Measurements from ENCODE around the gene KCNK17.

The KCNK17 gene

DNA sequence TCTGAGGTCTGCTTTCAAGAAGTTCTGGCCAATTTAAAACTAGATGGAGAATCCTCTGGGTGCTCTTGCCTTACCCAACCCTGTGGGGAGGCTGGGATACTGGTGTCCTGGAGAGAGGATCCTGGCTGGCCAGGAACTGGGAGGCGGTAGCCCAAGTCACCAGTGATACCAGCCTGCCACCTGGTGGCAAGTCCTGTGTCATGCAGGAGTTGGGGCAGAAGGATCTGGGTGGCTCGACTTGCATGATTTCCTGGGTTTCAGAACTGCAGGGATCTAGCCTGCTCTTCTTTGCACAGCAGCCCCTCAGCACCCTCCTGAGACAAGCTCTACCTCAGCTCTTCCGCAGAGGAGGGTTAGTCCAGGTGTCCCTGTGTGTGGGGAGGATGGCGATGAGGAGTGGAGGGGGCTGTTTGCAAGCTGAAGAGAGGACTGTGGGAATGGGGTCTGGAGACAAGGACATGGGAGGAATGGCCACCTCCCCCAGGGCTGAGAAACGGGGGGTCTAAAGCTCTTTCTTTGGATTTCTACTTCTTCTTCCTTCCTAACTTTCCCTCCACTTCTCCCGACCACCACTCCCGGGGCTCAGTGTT, 4.2 kb downstream of the KCNK17 start:
- DNase-seq (ENCODE audit: low spot score) = peak; percentile 84

DNA sequence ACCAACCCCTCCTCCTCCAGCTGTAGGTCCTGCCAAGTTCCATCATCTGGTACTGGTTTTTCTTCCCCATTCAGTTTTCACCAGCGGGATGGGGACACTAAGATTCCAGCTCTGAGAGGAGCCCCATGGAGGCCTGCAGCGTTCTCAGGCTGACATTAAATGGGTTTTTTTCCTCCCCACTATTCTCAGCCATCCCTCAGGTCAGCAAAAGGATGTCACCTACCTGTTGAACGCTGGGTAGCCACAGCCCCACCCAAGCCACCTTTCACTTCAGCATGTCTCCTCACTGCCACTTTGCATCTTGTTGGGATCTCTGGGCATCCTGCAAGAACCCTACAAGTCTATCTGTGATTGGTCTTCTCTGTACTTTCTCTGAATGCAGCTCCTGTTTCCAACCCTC, 6.8 kb downstream of the KCNK17 start:
- DNase-seq (ENCODE audit: low spot score) = no peak
- TF ChIP-seq, protein P1, sequence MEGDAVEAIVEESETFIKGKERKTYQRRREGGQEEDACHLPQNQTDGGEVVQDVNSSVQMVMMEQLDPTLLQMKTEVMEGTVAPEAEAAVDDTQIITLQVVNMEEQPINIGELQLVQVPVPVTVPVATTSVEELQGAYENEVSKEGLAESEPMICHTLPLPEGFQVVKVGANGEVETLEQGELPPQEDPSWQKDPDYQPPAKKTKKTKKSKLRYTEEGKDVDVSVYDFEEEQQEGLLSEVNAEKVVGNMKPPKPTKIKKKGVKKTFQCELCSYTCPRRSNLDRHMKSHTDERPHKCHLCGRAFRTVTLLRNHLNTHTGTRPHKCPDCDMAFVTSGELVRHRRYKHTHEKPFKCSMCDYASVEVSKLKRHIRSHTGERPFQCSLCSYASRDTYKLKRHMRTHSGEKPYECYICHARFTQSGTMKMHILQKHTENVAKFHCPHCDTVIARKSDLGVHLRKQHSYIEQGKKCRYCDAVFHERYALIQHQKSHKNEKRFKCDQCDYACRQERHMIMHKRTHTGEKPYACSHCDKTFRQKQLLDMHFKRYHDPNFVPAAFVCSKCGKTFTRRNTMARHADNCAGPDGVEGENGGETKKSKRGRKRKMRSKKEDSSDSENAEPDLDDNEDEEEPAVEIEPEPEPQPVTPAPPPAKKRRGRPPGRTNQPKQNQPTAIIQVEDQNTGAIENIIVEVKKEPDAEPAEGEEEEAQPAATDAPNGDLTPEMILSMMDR (IDR thresholded peaks at IDR 0.05; ENCODE audit: extremely low read depth, missing control alignments) = no peak

More for the DNA sequence above, 4.2 kb downstream of the KCNK17 start:
- TF ChIP-seq, protein P1 (IDR thresholded peaks at IDR 0.05; ENCODE audit: extremely low read depth, missing control alignments) = peak; percentile 79

DNA sequence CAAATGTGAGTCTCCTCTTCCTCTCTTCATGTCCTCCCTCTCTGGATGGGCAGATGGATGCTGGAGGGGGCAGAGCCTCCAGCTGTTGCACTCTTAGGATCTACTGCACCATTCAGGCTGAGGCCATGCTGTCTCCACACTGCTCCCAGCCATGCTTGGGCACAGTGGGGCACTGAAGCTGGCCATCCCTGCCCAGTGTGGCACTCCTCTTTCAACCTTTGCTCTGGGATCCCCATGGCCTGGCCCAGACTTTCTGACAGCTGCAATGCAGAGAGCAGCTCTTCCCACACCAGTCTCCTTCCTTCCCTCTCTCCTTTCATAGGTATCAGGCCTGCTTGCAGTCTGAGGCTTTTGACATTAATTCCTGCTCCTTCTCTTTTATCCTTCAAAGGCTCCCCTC, 9.3 kb downstream of the KCNK17 start:
- TF ChIP-seq, protein P1 (IDR thresholded peaks at IDR 0.05; ENCODE audit: extremely low read depth, missing control alignments) = no peak
- no peak for DNase-seq (ENCODE audit: low spot score)

DNA sequence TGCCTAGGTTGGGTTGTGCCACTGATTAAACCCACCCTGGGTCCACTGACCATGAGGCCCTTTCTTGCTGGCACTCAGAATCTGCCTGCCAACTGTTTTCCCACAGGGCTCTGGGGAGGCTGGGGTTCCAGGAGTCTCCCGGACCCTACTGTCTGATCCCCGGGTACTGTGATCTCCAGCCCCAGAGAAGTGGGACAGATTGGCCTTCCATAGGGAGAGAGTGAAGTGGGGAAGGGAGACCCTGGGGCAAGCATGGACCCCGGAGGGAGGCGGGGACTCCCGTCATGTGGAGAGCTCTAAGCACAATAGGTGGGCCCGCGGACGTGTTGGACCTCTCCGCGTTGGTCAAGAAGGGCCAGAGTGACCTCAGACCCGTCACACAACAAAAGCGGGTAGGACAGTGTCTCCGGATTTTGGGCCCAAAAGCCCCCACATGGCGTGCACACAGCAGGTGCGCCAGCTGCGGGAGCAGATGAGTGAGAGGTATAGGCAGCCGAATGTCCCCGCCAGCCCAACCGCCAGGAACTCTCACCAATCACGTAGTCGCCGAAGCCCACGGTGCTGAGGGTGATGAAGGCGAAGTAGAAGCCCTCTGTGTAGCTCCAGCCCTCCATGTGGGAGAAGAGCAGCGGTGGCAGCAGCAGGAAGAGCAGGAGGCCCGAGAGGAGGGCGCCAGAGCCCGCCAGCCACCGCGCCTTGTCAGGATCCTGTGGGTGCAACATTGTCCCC, 10.6 kb downstream of the KCNK17 start:
- TF ChIP-seq, protein P1 (IDR thresholded peaks at IDR 0.05; ENCODE audit: extremely low read depth, missing control alignments) = no peak
- DNase-seq (ENCODE audit: low spot score) = no peak

DNA sequence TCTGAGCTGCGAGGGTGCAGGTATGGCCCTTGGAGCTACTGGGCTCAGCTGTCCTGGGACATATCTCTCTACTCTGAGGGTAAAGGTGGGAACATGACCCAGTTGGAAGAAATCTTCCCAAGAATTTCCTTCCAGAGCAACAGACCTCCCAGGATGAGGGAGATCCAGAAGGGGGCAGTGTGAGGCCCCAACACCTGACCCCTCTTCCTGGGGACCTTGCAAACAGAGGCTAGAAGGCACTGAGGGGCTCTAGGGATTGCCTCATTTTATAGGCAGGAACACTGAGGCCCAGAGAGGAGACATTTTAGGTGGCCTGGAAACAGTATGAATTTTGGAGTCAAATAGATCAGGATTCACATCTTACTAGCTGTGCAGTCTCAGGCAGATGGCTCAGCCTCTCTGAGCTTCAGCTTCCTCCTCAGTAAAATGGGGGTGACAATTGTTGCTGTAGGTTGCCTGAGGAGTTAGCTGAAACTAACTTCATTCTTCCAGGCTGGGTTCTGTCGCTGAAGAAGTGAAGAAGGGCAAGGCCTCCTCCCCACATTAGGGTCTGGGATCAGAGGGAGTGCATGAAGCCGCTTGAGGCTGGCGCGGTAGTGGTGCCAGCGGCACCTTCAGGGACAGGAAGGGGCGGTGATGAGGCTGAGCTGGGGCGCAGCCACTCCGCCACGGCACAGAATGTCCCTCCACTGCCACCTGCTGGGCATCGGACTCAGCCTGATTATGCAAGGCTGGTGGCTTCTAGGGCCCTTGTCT, 11.4 kb downstream of the KCNK17 start:
- DNase-seq (ENCODE audit: low spot score) = peak; percentile 91
- TF ChIP-seq, protein P1 (IDR thresholded peaks at IDR 0.05; ENCODE audit: extremely low read depth, missing control alignments) = peak; percentile 82

DNA sequence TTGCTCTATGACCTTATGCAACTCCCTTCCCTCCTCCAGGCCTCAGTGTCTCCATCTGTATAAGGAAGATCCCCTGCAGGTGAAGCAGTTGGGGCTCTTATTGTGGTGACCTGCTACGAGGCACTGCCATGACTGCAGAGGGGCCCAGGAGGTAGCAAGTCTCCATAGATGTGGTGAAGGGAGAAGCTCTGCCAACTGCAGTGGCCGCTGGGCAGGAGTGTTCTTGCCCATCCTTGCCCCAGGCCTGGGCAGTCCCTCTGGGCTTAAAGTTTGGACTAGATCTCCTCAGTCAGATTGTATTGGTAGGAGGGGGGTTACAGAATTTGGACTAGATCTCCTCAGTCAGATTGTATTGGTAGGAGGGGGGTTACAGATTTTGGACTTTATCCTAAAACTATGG, 12.2 kb downstream of the KCNK17 start:
- DNase-seq (ENCODE audit: low spot score) = no peak
- TF ChIP-seq, protein P1 (IDR thresholded peaks at IDR 0.05; ENCODE audit: extremely low read depth, missing control alignments) = no peak

DNA sequence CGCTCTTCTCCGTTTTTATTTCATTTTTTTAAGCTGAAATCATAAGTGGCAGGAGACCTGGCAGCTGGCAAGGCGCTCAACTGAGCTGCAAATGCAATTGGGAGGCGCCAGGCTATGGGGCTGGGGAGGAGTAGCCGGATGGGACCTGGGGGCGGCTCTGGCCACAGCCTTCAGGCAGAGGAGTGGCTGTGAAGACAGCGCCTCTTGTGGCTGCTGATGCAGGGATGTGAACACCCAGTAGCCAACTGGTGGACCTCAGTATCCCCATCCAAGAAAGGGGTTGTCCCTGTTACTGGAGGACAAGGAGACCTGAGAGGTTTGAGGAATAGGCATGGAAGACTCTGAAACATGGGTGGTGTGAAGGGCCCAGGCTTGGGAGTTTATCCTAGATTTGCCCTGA, 12.6 kb downstream of the KCNK17 start:
- TF ChIP-seq, protein P1 (IDR thresholded peaks at IDR 0.05; ENCODE audit: extremely low read depth, missing control alignments) = no peak
- DNase-seq (ENCODE audit: low spot score) = no peak

Data from GM20000 (cell line).